ENCODE measurements around the gene TCF3.
"Not testable (repeated sequence)": the region's sequence is repeated elsewhere in the genome, so short reads cannot be mapped to it uniquely, and the experiment has no call there.

TCF3 gene

DNA sequence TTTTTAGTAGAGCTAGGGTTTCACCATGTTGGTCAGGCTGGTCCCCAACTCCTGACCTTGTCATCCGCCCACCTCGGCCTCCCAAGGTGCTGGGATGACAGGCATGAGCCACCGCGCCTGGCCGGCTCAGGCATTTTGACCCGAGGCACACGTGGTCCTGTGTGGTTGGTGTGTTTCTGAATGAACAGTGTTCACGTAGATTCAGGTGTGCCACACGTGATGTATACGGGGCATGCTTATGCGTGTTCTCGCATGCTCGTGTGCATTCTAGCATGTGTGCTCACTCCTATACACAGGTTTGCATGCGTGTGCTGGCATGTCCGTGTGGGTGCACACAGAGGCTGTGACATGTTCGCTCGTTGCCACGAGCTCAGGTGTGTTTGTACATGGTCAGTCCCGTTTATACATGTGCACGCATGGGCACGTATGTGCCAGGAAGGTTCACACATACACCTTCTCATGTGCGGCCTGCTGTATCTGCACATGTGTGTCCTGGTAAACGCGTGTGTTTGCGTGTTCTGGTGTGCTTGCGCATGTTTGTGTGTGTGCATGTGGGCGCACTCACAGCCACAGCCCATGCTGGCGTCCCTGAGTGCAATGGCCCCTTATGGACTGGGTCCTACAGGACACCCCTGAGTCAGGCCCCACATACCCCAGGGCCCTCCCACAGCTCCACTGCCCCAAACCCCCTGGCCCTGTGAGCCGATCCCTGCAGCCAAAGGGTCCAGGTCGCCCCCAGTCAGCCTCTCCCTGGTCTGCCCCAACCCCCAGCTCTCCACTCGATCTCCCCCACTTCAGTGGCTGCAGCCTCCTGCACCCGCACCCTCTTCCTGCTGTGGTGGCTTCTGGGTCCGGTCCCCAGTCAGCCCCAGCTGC is 20.6 kb upstream of the TCF3 start:
- in situ Hi-C loops (cut with MboI; ENCODE audit: low sequenced_read_pairs) = no loop called here

DNA sequence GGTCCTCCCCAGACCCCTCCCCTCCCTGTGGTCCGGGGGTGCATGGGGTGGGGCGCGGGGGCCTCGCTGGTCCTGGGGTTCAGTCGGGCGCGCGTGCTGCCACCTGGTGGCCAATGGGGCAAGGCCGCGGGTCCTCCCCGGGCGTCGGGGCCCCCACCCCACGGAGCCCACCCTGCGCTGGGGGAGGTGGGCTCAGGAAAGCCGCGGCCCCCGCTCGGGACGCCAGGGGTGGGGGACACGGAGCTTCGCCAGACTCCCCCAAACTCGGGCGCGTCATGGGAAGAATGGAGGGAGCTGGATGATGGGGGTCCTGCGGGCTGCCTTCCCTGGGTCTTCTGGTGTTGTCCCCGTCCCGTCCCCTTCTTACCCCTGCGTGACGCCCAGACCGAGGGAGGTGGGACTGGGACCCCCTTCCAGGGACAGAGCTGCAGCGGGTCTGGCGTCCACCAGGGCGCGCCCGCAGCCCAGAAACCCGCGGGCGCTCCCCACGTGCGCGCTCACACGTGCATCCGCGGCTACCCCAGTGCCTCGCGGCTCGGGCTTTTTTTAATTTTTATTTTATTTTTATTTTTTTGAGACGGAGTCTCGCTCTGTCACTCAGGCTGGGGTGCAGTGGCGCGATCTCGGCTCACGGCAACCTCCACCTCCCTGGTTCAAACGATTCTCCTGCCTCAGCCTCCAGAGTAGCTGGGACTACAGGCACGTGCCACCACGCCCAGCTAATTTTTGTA is 19.8 kb upstream of the TCF3 start:
- in situ Hi-C loops (cut with MboI; ENCODE audit: low sequenced_read_pairs) = no loop called here

DNA sequence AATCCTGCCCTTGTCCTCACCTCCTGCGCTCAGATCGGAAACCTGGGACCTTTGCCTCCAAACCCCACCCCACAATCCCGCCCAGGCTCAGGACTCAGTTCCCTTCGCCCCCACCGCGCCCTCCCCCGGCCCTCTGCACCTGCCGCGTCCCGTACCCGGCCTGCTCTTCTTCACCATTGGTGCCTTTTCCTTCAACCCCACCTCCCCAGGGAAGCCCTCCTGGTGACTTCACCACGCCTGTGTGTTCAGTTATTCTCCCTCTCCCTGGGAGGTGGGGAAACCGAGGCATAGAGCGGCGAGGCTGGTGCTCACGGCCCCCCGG is 19.3 kb upstream of the TCF3 start:
- in situ Hi-C loops (cut with MboI; ENCODE audit: low sequenced_read_pairs) = no loop called here

DNA sequence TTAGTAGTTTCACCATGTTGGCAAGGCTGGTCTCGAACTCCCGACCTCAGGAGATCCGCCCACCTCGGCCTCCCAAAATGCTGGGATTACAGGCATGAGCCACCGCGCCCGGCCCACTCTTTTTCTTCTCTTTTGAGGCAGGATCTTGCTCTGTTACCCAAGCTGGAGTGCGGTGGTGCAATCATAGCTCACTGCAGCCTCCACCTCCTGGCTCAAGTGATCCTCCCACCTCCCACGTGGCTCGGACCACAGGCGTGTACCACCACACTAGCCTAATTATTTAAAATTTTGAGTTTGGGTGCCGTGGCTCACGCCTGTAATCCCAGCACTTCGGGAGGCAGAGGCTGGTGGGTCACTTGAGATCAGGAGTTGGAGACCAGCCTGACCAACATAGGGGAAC is 18.3 kb upstream of the TCF3 start:
- in situ Hi-C loops (cut with MboI; ENCODE audit: low sequenced_read_pairs) = not testable (repeated sequence)

DNA sequence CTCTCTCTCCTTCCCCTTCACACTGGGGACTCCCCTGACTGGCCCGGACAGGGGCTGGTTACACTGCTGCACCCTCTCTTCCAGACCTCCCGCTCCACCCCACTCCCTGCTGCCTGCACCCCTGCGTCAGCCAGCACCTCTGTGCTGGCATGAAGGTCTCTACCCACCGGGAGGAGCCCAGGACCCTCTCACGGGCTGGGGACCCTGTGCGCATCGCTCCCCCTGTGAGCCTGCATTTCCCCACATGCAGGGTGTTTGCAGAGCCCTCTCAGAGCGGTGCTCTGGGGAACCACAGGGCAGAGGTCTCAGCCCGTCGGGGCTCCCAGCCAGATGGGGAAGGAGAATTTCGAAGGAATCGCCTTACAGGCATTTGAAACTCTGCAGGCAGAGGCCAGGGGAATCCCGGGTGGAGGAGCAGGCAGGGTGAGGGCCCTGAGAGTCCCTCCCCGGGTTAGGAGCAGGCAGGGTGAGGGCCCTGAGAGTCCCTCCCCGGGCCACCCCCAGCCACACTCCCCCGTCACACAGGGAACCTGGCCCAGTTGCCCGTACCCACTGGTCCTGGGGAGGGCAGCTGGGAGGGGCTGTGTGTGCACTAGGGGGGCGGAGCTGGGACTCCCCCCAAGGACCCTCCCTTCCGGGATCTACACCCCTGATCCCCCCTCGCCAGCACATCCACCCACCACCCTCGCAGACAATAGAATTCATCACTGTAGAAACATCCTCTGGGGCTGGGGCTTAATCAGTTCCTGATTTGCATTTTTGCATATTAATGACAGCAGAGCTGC is 16.3 kb upstream of the TCF3 start:
- in situ Hi-C loops (cut with MboI; ENCODE audit: low sequenced_read_pairs) = no loop called here

DNA sequence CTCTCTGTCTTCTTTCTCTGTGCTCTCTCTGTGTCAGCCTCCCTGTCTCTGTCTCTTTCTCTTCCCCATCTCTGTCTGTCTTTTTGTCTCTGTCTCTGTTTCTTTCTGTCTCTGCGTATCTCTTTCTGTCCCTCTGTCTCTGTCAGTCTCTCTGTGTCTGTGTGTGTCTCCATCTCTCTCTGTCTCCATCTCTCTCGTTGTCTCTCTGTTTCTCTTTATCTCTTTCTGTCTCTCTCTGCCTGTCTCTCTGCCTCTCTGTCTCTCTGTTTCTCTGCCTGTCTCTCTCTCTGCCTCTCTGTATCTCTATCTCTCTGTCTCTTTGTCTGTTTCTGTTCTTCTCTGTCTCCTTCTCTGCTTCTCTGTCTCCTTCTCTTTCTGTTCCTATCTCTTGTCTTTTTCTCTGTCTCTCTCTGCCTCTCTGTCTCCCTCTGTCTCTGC is 15.7 kb upstream of the TCF3 start:
- in situ Hi-C loops (cut with MboI; ENCODE audit: low sequenced_read_pairs) = no loop called here

DNA sequence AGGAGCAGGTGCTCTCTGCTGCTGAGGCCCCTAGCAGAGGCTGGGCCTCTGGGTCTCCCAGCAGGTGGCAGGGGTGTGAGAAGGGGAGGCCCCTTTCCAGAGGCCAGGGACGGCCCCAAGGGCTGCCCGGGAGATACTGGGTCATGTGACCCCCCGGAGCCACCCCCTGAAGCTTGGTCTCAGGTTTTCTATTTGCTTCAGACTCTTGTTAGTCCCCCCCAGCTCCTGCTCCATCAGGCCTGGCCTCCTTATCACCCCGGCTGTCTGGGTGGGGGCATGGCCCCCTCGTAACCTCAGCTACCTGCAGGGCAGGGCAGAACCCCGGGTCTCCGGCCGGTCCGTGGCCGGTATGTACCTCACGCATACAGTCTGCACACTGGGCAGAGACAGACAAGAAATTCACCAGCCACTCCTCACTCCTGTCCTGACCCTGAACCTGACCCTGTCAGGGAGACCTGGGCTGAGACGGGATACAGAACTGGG is 13.2 kb upstream of the TCF3 start:
- in situ Hi-C loops (cut with MboI; ENCODE audit: low sequenced_read_pairs) = no loop called here

DNA sequence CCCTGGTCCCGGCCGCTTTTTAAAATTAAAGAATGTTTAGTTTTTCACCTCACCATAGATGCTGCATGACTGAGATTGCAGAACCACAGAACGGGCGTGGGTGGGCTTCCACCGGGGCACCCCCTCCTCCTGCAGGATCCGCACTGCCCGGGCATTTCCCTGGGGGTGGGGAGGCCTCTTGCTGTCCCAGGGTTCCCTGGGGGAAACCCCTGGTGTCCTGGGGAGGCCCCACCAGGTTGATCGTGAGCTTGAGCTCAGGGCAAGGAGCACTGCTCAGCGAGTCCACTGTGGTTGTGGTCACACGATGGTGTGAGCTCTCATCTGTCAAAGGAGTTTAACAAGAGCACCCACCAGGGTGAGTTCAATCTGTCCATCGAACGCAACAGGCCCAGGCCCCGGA is 11.4 kb upstream of the TCF3 start:
- in situ Hi-C loops (cut with MboI; ENCODE audit: low sequenced_read_pairs) = no loop called here

DNA sequence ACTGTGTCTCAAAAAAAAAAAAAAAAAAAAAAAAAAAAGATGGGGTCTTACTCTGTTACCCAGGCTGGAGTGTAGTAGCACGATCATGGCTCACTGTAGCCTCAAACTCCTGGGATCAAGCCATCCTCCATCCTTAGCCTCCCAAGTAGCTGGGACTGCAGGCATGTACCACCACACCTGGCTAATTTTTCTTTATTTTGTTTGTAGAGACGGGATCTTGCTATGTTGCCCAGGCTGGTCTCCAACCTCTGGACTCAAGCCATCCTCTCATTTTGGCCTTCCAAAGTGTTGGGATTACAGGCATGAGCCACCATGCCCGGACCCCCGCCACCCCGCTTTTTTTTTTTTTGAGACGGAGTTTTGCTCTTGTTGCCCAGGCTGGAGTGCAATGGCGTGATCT is 10.8 kb upstream of the TCF3 start:
- in situ Hi-C loops (cut with MboI; ENCODE audit: low sequenced_read_pairs) = not testable (repeated sequence)

DNA sequence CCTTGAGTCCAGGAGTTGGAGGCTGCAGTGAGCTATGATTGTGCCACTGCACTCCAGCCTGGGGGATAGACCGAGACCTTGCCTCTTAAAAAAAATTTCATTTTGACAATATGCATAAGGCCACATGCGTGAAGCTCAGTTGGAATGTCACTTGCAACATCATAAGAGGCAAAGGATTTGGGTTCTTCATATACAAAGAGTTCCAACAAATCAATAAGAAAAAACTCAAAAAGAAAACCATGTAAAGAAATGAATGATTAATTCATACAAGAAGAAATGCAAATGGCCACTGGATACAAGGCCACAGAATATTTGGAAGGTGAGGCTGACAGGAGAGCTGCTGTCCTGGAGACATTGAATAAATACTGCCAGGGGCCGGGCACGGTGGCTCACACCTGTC is 9.6 kb upstream of the TCF3 start:
- in situ Hi-C loops (cut with MboI; ENCODE audit: low sequenced_read_pairs) = no loop called here

DNA sequence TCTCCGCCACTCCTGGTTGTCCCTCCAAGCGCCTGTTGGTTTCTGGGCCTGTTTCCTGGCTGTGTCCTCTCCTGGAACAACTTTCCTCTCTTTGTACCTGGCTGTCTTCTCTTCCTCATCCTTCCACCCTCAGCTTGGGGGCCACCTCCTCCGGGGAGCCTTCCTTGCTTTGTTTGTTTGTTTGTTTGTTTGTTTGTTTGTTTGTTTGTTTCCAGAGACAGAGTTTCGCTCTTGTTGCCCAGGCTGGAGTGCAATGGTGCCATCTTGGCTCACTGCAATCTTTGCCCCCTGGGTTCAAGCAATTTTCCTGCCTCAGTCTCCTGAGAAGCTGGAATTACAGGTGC is 6.6 kb upstream of the TCF3 start:
- in situ Hi-C loops (cut with MboI; ENCODE audit: low sequenced_read_pairs) = no loop called here

DNA sequence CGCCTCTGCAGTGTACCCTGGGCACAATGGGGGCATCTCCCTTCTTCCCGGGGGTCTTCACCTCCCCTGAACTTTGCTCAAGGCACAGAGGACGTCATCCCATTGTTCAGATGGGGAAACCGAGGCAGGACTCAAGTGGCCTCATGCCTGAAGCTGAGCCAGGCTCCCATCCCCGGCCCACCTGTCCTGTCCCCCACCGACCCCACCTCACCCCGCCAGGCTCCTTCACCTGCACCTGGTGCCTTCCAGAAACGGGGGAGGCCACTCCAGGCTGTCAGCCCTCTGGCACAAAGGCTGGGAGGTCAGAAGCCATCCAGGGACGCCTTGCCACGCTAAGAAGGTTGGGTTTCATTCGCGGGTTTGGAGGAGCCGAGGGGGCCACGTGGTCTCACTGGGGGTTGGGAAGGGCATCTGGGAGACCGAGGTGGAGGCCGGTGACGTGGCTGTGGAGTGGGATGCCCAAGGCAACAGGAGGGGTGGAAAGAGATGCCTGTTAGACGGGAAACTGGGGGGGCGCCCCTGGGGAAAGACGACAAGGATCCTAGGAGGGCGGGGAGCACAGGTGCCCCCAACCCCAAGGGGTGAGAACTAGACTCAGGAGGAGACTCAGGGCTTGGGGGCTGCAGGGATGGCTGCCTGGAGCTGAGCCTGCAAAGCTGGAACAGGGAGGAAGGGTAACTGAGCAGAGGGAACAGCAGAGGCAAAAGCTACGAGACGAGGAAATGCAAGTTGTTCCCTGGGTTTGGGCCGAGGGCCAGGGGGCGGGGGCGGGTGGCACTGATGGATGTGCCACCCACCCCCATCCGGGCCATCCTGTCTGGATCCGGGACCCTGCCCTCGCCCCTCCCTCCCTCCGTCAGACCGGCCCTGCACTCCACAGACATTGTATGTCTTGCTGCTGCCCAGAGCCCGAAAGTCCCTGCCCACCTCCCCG is 6.0 kb upstream of the TCF3 start:
- in situ Hi-C loops (cut with MboI; ENCODE audit: low sequenced_read_pairs) = no loop called here

DNA sequence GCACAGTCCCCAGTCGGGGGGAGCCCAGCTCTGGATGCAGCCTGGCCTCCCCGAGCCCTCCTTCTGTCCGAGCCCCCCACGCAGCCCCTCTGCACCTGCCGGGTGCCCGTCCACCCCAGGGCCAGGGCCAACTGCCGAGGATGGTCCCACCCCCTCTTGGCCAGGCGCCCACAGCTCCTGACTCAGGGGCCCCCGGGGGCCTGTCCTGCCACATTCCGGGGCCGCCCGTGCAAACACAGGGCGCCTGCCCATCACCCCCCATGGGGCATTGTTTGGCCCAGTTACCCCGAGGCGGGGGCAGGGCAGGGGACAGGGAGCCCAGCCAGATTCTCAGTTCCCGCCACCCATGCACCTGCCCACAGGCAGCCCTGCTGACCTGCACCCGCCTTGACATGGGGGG is 5.3 kb upstream of the TCF3 start:
- in situ Hi-C loops (cut with MboI; ENCODE audit: low sequenced_read_pairs) = no loop called here

DNA sequence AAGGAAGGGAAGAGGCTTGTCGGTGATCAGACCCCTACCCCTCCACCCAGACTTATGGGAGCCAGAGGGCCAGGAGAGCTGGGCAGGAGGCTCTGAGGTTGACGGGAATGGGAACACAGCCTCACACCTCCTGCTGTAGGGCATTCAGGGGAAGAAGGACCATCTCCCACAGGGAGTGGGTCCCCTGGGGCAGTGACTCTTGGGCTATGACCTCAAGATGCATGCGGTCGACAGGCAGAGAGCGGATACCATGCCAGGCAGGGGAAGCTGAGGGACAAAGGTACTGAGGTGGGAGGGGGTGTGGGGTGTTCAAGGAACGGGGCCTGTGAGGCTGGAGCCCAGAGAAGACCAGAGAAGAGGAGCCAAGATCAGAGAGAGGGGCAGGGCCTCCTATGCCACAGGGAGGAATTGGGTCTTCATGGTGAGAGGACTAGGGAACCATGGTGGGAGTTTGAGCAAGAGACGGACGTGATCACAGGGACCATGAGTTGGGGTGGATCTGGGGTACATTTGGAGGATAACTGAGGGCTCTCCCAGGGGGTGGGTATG is 4.6 kb upstream of the TCF3 start:
- in situ Hi-C loops (cut with MboI; ENCODE audit: low sequenced_read_pairs) = no loop called here

DNA sequence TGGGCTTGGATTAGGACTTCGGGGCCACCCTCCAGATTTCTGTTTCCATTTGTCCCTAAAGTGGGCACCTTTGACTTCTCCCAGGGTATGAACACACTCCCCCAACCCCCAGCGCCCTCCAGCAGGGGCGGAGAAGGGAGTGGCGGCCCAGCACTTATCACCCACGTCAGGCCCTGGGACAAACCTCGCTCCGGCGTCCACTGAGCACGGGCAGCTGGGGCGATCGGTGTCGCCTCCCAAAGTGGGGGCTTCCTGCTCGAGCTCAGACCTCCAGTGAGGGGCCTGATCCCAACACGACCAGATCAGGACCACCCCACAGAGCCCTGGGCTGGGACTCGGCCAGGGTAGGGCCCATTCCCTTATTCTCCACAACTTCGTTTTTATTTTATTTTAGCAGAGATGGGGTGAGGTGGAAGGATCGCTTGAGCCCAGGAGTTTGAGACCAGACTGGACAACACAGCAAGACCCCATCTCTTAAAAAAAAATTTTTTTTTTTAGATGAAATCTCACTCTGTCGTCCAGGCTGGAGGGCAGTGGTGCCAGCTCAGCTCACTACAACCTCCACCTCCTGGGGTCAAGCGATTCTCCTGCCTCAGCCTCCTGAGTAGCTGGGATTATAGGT is 3.7 kb upstream of the TCF3 start:
- in situ Hi-C loops (cut with MboI; ENCODE audit: low sequenced_read_pairs) = no loop called here

DNA sequence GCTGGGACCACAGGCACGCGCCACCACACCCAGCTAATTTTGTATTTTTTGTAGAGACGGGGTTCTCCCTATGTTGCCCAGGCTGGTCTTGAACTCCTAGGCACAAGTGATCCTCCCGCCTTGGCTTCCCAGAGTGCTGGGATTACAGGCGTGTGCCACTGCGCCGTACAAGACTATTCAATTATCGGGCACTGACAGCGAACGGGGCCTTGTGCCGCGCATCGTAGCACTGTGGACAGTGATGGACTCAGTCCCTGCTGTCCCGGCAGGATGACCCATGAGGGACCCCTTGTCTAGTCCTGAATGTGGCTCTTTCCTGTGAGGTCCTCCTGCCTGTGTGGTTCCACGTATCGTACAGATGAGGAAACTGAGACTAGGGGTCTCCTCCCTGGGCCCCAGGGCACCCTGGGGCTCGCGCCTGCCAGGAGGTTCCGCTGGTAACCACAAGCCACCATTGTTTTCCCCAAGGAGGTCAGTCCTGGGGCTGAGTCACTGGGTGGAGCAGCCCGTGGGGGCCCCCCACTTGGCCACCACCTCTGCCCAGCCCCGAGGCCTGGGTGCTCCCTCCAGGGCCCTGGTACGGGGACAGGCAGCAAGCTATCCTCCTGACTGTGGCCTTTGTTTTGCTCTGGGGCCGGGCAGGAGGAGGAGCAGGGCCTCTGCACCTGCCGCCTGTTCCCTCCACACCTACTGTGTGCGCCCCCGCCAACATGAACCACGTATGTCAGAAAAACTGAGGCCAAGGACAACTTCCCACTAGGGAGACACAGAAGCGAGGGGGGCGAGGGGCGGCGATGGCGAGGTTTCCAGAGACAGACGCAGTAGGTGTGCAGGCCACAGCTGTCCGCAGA is 2.9 kb upstream of the TCF3 start:
- in situ Hi-C loops (cut with MboI; ENCODE audit: low sequenced_read_pairs) = no loop called here

DNA sequence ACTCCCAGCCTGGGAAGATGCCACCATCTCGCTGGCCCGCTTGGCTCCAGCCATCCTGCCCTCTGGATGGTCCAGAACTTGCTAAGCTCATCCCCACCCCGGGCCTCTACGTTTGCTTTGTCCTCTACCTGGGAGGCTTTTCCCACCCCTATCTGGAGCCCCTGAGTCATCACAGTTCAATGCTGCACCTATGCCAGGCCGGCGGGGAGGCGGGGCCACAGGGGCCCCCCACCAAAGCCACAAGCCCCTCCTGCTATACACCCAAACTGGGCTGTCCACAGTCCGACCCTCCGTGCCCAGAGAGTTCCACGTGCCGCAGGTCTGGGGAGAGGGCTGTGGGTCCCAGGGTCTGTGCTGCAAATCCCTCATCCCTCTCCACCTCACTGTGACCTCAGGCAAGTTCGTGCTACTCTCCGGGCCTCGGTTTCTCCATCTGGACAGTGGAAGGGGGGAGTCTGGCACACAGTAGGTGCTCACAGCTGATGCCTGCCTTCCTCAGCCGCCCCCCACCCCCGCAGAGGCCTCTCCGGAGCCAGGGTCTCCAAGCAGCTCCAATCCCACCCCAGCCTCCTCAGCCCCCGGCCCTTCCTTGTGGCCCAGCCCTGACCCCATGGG is 1.9 kb upstream of the TCF3 start:
- in situ Hi-C loops (cut with MboI; ENCODE audit: low sequenced_read_pairs) = no loop called here

DNA sequence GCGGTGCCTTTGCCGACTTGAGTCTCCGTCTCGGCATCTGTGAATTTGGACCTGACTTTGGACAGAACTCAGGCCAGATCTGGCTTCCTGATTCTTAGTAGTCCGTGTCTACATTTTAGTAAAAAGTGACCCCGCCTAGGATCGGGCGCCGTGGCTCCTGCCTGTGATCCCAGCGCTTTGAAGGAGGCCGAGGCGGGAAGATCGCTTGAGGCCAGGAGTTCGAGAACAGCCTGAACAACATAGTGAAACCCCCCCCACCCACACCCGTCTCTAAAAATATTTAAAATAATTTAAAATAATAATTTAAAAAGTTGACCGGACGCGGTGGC is 849 bp upstream of the TCF3 start:
- in situ Hi-C loops (cut with MboI; ENCODE audit: low sequenced_read_pairs) = no loop called here
